Omental fat pad (tissue), 4 donors: ENCODE data around the gene SNRNP48. TPM values are rescaled to one million over a fixed set of nuclear protein-coding genes. Genes with fewer than 3 reads are reported as not detected.

Experiments
- ATAC-seq: fragments of 150-250 bp; one replicate; pipeline ENCODE4 v1.9.1; 2016; ENCODE audit warnings: mild to moderate bottlenecking, moderate library complexity; ENCODE audit not compliant: low FRiP score
- DNase-seq: peaks from one replicate; pipeline ENCODE4 v3.0.0-alpha.2; 2019; ENCODE audit warnings: low spot score
- total RNA-seq, 4 donors: library from RNA; depleted of rRNA; stranded (reverse); fragments of >200 nt; gene quantifications; one replicate each; pipeline ENCODE4 v1.1.0, GENCODE V29; 2016
- TF ChIP-seq, protein P1 (sequence below), 3 donors: fragments of 450-650 bp; IDR thresholded peaks; one replicate each; pipeline ENCODE4 v1.5.1; 2016 to 2017; ENCODE audit warnings: antibody characterized with exemption in 3 of 3, mild to moderate bottlenecking in 3 of 3, moderate library complexity in 2 of 3

SNRNP48 gene
- total RNA-seq, 4 donors from 2014 or later = 8.4 to 14.2 (median 11.5) TPM

DNA sequence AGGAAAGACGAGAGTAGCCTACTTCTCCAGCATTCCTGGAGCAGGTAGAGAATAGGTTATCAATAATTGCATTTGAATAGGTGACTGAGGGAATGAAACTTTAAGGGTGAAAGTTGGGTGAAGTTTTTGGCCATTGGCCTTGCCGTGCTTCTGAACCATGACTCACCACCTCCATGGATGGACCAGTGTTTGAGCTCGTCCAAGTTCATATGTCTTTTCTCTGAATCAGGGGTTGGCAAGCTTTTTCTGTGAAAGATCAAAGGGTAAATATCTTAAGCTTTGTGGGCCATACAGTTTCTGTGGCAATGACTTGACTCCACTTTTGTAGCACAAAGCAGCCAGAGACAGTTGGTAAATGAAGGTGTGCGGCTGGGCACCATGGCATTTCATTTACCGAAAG is 31.8 kb downstream of the SNRNP48 start:
- TF ChIP-seq, protein P1, sequence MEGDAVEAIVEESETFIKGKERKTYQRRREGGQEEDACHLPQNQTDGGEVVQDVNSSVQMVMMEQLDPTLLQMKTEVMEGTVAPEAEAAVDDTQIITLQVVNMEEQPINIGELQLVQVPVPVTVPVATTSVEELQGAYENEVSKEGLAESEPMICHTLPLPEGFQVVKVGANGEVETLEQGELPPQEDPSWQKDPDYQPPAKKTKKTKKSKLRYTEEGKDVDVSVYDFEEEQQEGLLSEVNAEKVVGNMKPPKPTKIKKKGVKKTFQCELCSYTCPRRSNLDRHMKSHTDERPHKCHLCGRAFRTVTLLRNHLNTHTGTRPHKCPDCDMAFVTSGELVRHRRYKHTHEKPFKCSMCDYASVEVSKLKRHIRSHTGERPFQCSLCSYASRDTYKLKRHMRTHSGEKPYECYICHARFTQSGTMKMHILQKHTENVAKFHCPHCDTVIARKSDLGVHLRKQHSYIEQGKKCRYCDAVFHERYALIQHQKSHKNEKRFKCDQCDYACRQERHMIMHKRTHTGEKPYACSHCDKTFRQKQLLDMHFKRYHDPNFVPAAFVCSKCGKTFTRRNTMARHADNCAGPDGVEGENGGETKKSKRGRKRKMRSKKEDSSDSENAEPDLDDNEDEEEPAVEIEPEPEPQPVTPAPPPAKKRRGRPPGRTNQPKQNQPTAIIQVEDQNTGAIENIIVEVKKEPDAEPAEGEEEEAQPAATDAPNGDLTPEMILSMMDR (IDR thresholded peaks at IDR 0.05) = no peak
- ATAC-seq (no peak), DNase-seq (no peak)

DNA sequence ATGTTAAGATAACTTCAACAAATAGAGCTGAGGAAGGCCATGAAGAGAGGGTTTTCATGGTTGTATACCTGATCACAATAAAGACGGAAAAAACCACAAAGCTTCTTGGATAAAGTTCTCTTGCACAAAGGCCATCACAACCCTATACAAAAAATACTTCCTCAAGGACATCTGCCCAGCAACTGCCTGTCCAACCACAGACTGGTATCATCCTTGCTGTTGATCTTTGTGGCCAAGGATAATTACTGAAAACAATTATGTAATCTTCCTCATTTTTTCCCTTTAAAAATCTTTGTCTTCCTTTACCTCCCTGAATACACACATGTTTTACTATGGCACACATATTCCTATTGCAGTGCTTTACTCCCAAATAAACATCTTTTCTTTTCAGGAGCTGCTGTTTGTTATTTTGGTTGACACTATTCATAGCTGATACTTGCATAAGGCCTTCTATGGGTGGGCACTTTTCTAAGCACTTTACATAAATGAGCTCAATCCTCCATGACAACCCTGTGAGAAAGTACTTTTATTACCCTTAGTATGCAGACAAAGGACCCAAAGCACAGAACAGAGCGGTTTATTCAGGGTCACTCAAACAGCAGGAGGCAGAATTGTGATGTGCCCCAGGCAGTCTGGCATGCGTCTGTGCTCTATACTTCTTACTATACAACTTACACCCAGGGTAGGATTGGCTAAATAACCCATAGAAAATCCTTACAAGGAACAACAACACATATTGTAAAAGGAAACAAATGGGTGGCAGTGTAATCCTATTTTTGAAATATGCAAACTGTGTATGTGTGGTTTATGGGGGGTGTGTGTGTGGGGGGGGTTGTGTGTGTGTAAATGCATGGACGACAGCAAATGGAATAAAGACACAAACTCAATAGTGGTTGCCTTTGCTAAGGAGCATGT is 35.1 kb downstream of the SNRNP48 start:
- TF ChIP-seq, protein P1 (IDR thresholded peaks at IDR 0.05) = no peak
- no peak for ATAC-seq
- DNase-seq = no peak

DNA sequence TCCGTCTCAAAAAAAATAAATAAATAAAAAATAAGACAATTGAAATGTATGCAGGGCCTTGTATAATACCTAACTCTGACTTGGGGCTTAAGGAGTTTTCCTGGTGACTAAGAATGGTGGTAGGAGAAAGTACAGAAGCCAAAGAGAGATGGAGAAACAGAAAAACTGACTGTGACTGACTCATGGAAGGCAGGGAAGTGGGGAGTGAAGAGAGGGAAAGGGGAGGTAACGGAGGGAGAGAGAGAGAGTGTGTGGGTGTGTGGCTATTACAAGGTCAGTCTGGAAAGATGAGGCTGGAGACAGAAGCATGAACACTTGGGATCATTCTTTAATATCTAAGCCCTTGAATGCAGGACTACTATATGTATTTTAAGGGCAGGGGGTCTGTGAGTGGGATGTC is 38.5 kb downstream of the SNRNP48 start:
- ATAC-seq = peak; percentile 32
- no peak for DNase-seq
- TF ChIP-seq, protein P1 (IDR thresholded peaks at IDR 0.05) = no peak

DNA sequence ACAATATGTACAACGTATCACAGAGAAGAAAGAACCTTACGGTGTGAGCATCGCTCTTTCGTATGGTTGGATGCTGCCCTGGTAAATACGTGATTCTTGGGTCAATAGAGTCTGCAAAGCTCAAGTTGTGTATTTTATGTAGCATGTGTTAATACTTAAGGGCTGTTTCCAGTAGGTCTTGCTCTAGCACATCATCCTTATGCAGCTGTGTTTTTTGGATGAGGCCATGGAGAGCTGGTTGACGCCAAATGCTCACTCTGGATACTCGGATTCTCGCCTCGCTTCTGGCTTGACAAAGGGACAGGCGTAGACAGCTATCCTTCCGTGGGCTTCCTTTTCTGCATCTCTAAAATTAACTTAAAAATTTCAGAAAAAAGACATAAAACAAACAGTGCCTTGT is 38.9 kb downstream of the SNRNP48 start:
- ATAC-seq (no peak), DNase-seq (no peak)
- TF ChIP-seq, protein P1 (IDR thresholded peaks at IDR 0.05) = no peak

DNA sequence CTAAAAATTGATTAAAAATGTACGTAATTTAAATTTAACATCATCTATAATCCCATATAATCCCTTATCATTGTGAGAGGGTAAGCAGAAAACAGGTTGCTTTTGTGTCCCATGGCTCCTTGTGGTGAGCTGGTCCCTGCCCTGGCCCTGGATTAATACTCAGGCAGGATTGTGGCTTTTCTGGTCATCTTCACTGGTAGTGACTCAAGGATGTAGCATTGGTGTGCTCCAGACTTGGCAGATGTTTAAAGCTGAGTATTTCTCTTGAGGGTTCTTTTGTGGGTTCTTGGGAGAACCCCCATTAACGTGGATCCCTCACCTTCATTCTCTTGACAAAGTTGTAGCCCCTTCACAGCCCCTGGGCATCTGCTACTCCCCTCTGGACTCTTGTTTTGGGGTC is 39.3 kb downstream of the SNRNP48 start:
- no peak for DNase-seq
- TF ChIP-seq, protein P1 (IDR thresholded peaks at IDR 0.05) = no peak
- ATAC-seq = no peak

DNA sequence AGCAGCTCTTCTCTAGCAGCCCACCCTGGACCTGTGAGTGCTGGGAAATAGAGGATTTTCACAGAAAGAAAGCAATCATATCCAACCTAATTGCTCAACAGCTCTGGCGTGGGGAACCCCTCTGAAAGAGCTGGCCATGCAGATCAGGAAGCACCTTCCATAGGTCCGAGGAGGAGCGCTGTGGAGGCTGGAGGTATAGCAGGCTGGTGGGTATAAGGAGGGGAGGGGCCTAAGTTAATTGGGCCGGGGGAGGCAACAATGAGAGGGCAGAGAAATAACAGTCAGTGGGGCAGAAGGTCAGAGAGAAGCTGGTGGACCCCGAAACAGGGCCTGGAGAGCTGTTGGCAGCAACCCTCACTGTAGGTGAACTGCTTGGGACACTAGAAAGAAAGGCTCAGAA is 40.8 kb downstream of the SNRNP48 start:
- ATAC-seq (no peak), DNase-seq (no peak)
- TF ChIP-seq, protein P1 (IDR thresholded peaks at IDR 0.05) = no peak

DNA sequence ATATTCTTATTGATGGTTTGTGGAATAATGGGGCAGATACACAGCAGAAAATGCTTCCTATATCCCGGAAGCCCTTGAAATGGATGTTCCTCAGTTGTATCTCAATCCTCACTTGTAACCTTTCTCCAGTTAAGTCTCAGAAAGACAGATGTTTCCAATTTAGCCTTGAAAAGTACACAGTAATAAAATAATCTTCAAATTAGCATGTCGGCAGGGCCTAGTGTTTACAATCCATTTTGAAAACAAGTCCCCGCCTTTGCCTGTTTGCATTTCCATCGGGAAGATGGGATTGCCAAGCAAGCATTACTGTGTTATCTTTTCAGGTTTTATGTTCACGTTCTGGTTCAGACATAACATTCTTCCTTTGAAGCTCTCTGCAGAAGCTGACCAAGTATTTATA is 41.5 kb downstream of the SNRNP48 start:
- ATAC-seq (no peak), DNase-seq (no peak)
- TF ChIP-seq, protein P1 (IDR thresholded peaks at IDR 0.05) = no peak
